Adrenal gland (tissue), 12 donors: ENCODE results near the gene SUB1. TPM values are rescaled to one million over a fixed set of nuclear protein-coding genes. Genes with fewer than 3 reads are reported as not detected.

ENCODE experiments used
- DNase-seq, 7 donors: peaks; one replicate each; pipeline ENCODE4 v3.0.0-alpha.2; 2019 to 2020
- H3K27ac ChIP-seq, 5 donors: fragments of 200-600 bp; sonication (generic) in 4 of 5; 1 replicate in 3 of 5; 2 replicates in 2 of 5; pipeline versions ENCODE4 v1.5.1 to v1.8.0; 2016 to 2020; ENCODE audit warnings: mild to moderate bottlenecking in 1 of 5
- H3K27me3 ChIP-seq: fragments of 200-600 bp; 2 replicates; pipeline ENCODE4 v1.8.0; 2021
- H3K36me3 ChIP-seq, 2 donors: fragments of 200-600 bp; replicated peaks in 1 of 2; 1 replicate in 1 of 2; 2 replicates in 1 of 2; pipeline versions ENCODE4 v1.5.1 to v1.8.0; 2018 to 2022
- H3K4me1 ChIP-seq, 2 donors: fragments of 200-600 bp; replicated peaks in 1 of 2; 1 replicate in 1 of 2; 2 replicates in 1 of 2; pipeline versions ENCODE4 v1.5.1 to v1.8.0; 2018 to 2021
- H3K4me3 ChIP-seq, 4 donors: fragments of 200-600 bp; sonication (generic) in 3 of 4; one replicate each; pipeline ENCODE4 v1.5.1; 2016 to 2018
- H3K9me3 ChIP-seq, 3 donors: fragments of 200-600 bp; sonication (generic) in 1 of 3; replicated peaks in 1 of 3; 1 replicate in 2 of 3; 2 replicates in 1 of 3; pipeline versions ENCODE4 v1.5.1 to v1.8.0; 2016 to 2021
- POLR2A ChIP-seq, 2 donors: fragments of 450-650 bp; IDR thresholded peaks; one replicate each; pipeline ENCODE4 v1.6.1; 2017; ENCODE audit warnings: antibody characterized with exemption in 2 of 2, mild to moderate bottlenecking in 2 of 2, moderate library complexity in 1 of 2
- WGBS, 4 donors: extraction: QIAGEN DNeasy Blood & Tissue Kit in 2 of 4; methylation state at CpG; one replicate each; pipeline versions ENCODE4 v1.1.5 to v1.1.7; 2013 to 2017; 5-methylcytosine and 5-hydroxymethylcytosine counted together
- intact Hi-C, 2 donors: fragments of 100-400 bp; cut with DNase I; formaldehyde crosslinking; loops; one replicate each; pipeline versions ENCODE4 v1.14.1 to v1.15.0; 2022 to 2023
- polyA plus RNA-seq, 3 donors: library from polyadenylated mRNA; stranded (reverse); fragments of 200-250 nt in 2 of 3; fragments of 350-450 nt in 1 of 3; fragmentation: Illumina TruSeq in 1 of 3; extraction: RNeasy Lipid Tissue Mini Kit (QIAGEN cat#74804) in 1 of 3; gene quantifications; one replicate each; pipeline ENCODE4 v1.2.3, GENCODE V29; 2013 to 2014
- total RNA-seq, 9 donors: library from RNA; depleted of rRNA in 4 of 9; stranded (reverse); fragments of >200 nt in 4 of 9; fragments of 120-200 nt in 1 of 9; fragmentation: NEBNext Ultra II Directional in 1 of 9; extraction: Animal tissue kit (Norgen Biotek cat#: 25700) in 1 of 9; gene quantifications; one replicate each; pipeline versions ENCODE4 v1.1.0 to v1.2.4, GENCODE V29; 2013 to 2023
- TF ChIP-seq, protein P1 (sequence below), 6 experiments: fragments of 450-650 bp in 4 of 6; fragments of 200-600 bp in 2 of 6; sonication (generic) in 1 of 6; IDR thresholded peaks; 1 replicate in 5 of 6; 2 replicates in 1 of 6; pipeline versions ENCODE4 v1.5.1 to v1.8.0; 2016 to 2021; ENCODE audit warnings: antibody characterized with exemption in 6 of 6, mild to moderate bottlenecking in 2 of 6, moderate library complexity in 1 of 6
- donor health status: healthy with polysubstance abuse.
- donor health status: Bipolar disorder and iron deficiency.
- donor health status: DM: yes; HTN: yes; CAD: no.
- donor health status: DM: no; HTN: no; CAD: no.
- donor health status: DM: no; HTN: no; CAD: no.
- donor health status: DM: yes; HTN: yes; CAD: no.

The SUB1 gene
- total and polyA plus RNA-seq, 12 donors, result 48.1 to 439 (median 166) TPM

DNA sequence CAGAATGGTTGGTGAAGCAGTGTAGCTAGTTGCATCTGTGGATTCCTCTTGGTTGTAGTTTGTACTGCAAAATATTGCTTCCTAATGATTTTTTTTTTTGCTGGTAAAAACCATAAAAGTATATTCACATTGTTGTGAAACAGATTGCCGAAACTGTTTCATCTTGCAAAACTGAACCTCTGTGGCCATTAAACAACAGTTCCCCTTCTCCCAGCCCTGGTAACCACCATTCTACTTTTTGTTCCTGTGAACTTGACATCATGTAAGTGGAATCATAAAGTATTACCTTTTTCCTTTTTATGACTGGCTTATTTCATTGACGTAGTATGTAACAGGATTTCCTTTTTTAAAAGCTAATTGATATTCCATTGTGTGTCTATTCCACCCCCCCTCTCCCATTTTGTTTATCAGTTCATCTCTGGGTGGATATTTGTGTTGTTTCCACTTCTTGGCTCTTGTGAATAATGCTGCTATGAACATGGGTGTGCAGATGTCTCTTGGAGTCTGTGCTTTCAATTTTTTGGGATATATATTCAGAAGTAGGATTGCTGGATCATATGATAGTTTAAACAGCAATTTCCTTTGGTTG, 11.8 kb downstream of the SUB1 start:
- peaks cover 3 to 41% of the 10 kb centered on the region in 2 donors for H3K4me1 ChIP-seq
- peaks cover 0 to 54% of the 10 kb centered on the region in 2 donors for H3K36me3 ChIP-seq
- H3K27ac ChIP-seq, result no peak overlapping the region
- H3K4me3 ChIP-seq, result no peak overlapping the region
- DNase-seq, result no peak
- H3K27me3 ChIP-seq, result no peaks in the 10 kb centered on the region
- no peaks in the 10 kb centered on the region for H3K9me3 ChIP-seq
- WGBS, 4 donors, result 35 to 62% (median 39%) methylated on average over 2 of the region's 2 CpGs
- TF ChIP-seq, protein P1, sequence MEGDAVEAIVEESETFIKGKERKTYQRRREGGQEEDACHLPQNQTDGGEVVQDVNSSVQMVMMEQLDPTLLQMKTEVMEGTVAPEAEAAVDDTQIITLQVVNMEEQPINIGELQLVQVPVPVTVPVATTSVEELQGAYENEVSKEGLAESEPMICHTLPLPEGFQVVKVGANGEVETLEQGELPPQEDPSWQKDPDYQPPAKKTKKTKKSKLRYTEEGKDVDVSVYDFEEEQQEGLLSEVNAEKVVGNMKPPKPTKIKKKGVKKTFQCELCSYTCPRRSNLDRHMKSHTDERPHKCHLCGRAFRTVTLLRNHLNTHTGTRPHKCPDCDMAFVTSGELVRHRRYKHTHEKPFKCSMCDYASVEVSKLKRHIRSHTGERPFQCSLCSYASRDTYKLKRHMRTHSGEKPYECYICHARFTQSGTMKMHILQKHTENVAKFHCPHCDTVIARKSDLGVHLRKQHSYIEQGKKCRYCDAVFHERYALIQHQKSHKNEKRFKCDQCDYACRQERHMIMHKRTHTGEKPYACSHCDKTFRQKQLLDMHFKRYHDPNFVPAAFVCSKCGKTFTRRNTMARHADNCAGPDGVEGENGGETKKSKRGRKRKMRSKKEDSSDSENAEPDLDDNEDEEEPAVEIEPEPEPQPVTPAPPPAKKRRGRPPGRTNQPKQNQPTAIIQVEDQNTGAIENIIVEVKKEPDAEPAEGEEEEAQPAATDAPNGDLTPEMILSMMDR (IDR thresholded peaks at IDR 0.05), result no peak
- intact Hi-C loops, result no loop called here

DNA sequence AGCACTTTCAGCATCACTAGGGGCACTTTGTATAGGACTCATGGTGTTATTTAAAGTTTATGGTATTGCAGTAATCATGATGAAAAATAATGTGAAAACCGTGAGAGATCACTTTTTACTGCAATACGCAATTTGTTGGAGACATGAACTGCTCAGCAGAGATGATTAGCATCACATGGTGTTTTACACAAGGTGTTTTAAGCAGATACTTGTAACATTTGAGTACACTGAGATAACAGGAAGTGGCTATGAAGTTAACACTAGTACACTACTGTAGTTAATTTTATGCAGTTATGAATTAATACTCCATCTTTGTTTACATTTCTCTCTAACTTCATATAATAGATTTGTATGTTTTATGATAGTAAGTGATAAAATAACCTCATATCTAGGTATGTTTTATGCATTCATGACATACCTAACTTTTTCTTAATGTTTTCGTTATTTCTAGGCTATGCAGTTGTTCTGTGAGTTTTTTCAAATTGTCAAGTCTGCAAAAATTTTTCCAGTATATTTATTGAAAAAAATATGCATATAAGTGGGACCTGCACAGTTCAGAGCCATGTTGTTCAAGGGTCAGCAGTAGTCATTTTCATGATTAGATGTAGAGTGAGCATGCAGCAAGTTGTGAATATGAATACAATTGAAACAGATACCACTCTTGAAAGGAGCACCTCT, 13.0 kb downstream of the SUB1 start:
- no peak for TF ChIP-seq POLR2A (IDR thresholded peaks at IDR 0.05)
- TF ChIP-seq, protein P1 (IDR thresholded peaks at IDR 0.05), result no peak
- H3K9me3 ChIP-seq, result no peaks in the 10 kb centered on the region
- H3K4me3 ChIP-seq, result no peak overlapping the region
- WGBS, 4 donors, result 78 to 92% (median 86%) methylated on average over 3 of the region's 3 CpGs
- H3K27ac ChIP-seq, result no peak overlapping the region
- DNase-seq, result no peak
- intact Hi-C loops, result no loop called here
- H3K4me1 ChIP-seq, result peaks cover 3 to 39% of the 10 kb centered on the region in 2 donors
- H3K27me3 ChIP-seq, result no peaks in the 10 kb centered on the region
- peaks cover 0 to 54% of the 10 kb centered on the region in 2 donors for H3K36me3 ChIP-seq

DNA sequence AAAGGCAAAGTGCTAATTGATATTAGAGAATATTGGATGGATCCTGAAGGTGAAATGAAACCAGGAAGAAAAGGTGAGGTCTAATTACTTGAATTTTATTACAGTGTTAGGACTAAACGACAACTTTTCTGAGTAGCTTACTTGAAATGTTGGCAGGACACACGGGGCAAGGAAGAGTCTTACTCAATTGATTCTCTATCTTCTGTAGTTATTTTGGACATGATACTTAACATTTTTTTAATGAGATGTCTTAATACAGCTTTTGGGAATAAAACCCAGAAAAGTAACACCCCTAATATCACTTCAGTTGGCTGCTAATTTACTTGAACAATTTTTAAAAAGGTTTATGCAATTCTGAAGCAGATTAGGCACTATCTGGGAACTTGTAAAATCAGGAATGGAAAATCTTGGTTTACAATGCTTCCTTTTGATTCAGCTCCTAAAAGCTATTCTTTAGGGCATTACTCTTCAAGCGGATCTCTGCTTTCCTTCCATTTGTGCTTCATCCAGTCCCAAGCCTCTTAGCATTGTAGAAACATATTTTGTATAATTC, 13.7 kb downstream of the SUB1 start:
- no peaks in the 10 kb centered on the region for H3K9me3 ChIP-seq

DNA sequence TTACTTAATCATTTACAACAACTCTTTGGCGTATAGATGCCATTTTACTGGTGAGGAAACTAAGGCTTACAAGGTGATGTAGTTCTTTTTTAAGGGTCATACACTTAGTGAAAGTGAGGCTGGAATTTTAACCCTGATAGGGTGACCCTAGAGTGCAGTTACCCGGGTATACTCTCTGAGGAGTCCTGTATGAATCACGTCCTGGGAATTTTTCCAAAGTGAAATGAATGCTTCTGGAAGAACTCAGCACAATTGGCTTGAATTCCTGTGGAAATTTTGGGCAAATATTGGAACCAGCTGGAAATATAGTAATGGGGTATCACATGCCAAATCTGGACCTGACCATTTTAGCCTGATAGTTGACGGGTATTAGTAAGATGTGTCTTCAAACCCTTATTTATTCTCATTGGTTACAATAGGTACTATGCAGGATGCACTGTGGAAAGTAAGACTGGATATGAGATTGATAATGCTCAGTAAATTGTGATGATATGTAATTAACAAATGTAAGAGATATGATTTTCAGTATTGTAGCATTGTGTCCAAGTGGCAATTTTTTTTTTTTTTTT, 14.8 kb downstream of the SUB1 start:
- no peak for TF ChIP-seq POLR2A (IDR thresholded peaks at IDR 0.05)
- TF ChIP-seq, protein P1 (IDR thresholded peaks at IDR 0.05), result no peak
- peak overlapping the region in 3 of 5 donors; percentile 60 to 71 (median 60) for H3K27ac ChIP-seq
- H3K9me3 ChIP-seq, result no peaks in the 10 kb centered on the region
- H3K36me3 ChIP-seq, result peaks cover 0 to 41% of the 10 kb centered on the region in 2 donors
- WGBS, 4 donors, result 33 to 39% (median 35%) methylated on average over 4 of the region's 4 CpGs
- DNase-seq, result peak in 4 of 7 donors; percentile 28 to 49 (median 40)
- no peaks in the 10 kb centered on the region for H3K27me3 ChIP-seq
- peaks cover 3 to 39% of the 10 kb centered on the region in 2 donors for H3K4me1 ChIP-seq
- intact Hi-C loops, result no loop called here
- H3K4me3 ChIP-seq, result no peak overlapping the region

More for the DNA sequence above, 13.7 kb downstream of the SUB1 start:
- 70 to 85% (median 80%) methylated on average over 3 of the region's 3 CpGs for WGBS, 4 donors
- intact Hi-C loops, result no loop called here
- DNase-seq, result no peak
- peaks cover 3 to 39% of the 10 kb centered on the region in 2 donors for H3K4me1 ChIP-seq
- H3K27me3 ChIP-seq, result no peaks in the 10 kb centered on the region
- H3K27ac ChIP-seq, result peak overlapping the region in 2 of 5 donors; percentile 60 to 71
- H3K36me3 ChIP-seq, result peaks cover 0 to 52% of the 10 kb centered on the region in 2 donors
- TF ChIP-seq, protein P1 (IDR thresholded peaks at IDR 0.05), result no peak
- no peak for TF ChIP-seq POLR2A (IDR thresholded peaks at IDR 0.05)
- H3K4me3 ChIP-seq, result no peak overlapping the region
